GM21390 (cell line): Measurements from ENCODE around the gene TSPO.

Experiments used
- ATAC-seq: cut with Tn5 transposase; IDR thresholded peaks from one replicate; pipeline ENCODE4 v1.9.1; 2021; ENCODE audit not compliant: unreplicated experiment

TSPO gene

DNA sequence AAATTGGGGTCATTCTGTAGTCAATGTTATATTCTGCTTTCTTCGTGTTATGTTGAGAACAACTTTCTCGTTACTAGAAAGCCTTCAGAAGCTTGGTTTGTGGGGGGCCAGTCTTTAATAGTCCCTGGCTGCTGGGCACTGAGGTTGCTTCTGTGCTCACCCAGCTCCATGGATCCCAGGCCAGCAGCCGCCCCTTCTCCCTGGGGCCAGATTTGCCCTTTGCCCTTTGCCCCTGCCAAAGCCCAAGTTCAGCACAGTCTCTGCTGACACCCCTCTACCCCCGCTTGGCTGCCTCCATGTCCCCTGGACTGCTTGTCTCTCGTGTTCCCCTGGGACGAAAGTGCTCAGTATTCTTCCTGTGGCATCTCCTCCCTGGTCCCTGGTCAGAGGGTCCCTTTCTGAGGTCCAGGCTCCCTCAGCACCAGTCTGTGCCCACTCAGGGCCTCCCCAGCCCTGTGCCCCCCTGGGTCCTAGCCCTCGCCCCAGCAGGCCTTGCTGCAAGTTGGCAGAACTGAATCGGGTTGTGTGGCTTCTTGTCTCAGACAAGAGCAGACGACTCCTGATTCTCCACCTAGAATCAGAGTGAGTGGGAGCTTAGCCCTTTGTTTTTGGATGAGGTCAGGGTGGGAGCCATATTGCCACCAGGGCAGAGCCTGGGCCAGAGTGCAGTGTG is 6.7 kb downstream of the TSPO start:
- ATAC-seq, result no peak

DNA sequence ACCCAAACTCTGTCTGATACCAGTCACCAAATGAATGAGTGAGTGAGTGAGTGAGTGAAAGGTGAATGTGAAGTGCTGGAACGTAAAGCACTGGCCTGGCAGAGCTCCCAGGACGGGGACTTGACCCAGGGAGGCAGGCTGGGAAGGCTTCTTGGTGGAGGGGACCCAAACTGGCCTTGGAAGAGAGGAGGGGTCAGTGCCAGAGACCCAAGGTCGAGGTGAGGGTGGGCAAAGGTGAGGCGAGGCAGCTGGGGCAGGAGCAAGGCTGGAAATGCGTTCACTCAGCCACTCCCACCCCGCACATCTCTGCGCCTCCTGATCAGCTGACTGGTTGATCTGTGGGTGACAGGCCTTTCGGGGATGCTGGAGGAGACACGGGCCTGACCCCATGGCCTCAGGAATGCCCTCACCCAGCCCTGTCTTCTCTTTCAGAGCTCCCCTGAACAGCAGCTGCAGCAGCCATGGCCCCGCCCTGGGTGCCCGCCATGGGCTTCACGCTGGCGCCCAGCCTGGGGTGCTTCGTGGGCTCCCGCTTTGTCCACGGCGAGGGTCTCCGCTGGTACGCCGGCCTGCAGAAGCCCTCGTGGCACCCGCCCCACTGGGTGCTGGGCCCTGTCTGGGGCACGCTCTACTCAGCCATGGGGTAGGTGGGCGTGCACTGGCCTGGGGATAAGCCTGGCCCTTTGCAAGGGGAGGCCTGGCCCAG is 7.6 kb downstream of the TSPO start:
- no peak for ATAC-seq

DNA sequence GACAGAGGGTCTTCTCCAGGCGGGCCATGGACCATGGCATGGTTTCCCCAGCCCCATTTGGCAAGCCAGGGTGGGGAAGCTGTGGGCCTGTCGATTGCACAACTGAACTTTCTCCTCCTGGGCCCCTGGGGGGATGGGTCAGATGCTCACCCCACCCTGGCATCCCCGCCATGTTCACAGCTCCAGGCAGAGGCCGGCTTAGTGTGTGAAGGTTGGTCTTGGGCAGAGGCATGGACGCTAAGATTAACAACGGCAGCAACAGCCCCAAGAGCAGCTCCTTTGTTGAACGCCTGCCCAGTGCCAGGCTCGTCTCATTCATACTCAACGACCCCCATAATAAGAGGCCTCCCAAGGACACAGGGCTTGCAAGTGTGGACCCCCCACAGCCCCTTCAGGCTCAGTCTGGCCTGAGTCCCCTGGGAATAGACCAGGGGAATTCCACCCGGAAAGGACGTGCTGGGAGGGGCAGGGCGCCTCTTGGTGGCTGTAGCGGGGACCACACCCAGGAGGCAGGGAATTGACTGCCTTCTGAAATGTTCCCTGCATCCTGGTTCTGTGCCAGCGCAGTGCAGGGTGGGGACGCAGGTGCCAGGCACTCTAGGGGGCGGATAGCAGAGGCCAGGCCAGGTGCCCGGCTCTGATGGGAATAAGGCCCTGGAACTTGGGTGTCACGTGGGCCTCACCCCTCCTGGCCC is 8.3 kb downstream of the TSPO start:
- no peak for ATAC-seq

DNA sequence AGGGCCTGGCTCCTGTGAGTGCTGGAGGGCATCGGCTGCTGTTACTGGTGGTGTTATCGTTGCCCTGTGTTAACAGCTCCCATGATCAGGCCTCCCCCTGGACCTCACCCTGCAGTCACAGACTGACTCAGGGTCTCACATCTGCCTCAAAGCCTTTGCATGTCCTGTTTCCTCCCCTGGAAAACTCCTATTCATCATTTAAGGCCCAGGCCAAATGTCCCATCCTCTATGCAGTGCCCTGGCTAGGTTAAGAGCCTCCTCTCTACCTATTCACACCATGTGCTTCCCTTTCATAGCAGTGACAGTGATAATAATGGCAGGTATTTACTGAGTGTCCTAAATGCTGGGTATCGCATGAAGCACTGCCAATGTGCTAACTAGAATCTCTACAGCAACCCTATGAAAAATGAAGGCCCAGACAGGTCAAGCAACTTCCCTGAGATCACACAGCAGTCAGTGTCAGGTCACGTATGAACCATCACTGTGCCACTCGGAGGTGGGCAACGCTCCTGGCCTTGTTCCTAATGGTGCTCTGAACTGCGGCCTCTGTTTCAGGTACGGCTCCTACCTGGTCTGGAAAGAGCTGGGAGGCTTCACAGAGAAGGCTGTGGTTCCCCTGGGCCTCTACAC is 9.3 kb downstream of the TSPO start:
- ATAC-seq, result no peak

DNA sequence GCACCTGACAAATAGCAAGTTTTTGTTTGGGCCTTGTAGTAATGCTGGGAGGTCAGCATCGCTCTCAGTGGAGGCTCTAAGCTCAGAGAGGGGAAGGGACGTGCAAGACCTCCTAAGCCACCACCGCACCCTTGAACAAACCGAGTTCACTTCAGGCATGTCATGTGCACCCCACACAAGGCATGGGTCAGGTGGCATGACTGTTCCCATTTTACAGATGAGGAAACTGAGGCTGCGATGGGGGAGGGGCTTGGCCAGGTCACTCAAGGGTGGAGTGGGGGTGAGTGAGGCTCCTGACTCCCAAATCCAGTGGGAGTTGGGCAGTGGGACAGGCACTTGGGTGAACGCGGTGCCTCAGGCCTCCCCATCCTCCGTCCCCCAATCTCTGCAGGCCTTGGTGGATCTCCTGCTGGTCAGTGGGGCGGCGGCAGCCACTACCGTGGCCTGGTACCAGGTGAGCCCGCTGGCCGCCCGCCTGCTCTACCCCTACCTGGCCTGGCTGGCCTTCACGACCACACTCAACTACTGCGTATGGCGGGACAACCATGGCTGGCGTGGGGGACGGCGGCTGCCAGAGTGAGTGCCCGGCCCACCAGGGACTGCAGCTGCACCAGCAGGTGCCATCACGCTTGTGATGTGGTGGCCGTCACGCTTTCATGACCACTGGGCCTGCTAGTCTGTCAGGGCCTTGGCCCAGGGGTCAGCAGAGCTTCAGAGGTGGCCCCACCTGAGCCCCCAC is 11.2 kb downstream of the TSPO start:
- ATAC-seq, result no peak

DNA sequence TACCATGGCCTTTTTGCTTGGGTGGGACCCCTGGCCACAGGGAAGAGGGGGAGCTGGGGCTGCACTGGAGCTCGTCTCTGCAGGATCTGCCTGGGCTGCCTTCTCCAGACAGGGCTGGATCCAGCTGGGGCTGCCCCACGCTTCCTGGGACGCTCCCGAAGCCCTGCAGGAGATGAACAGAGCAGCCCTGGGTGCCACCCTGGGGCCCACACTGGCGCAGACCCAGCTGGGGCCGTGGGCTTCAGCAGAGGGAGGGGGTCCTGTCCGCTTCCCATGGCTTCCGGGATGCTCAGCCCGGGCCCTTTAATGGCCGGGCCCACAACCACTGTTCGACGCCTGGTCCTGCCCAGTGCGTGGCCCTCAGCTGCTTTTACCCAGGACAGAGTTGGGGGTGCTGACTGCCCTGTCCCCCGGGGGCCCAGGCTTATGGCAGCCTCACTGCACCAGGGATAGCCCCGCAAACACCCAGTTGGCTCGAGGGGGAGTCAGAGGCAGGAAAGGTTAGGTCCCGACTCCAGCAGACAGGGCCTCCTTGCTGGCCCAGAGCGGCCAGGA is 12.0 kb downstream of the TSPO start:
- ATAC-seq, result no peak

DNA sequence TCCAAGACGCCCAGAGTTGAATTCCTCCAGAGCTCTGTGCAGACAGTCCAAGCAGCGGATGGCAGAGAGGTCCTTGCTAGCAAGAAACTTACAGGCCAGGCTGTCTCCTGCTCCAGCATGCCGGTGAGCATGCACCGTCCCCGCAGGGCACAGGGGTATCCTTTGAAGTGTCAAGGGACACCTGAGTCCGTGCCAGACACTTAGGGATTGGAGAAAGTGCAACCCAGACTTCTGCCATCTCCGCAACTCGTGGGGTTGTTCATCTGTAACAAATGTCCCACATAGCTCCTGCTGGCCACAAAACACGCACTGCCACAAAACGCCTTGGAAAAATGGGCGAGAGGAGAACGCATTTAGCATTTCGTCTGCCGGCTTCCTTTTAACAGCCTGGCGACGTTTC is 13.3 kb downstream of the TSPO start:
- ATAC-seq, result no peak

DNA sequence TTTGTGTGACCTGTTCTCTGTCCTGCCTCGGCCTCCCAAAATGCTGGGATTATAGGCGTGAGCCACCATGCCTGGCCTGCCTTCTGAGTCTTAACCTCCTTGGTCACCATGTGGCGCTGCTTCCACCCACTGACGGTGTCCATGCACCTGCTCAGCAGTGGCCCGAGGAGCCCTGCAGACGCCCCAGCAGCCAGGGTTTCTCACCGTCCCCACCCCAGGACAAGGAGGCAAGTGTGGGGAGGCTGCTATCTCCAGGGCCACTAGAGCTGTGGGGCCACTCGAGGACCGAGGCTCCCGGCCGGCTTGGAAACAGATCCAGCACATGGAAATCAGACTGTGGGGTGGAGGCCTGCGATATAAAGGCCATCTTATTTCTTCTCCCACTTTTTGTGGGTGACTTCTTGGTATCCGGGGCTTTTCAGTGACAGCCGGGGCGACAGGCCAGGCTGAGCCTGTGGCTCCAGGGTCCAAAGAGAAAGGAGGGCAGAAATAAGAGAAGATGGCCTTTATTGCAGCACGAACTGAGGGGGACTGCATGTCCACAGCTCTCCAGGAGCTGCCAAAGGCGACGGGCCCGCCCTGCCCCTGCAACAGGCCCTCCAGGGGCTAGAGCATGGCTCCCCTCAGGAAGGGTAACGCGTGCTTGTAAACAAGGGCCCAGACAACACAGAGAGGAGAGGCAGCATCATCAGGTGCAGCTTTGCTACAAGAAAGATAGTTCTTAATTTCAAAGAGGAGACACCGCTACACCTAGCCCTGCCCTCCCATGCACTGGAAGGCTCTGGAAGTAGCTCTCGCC is 15.0 kb downstream of the TSPO start:
- ATAC-seq, result no peak

DNA sequence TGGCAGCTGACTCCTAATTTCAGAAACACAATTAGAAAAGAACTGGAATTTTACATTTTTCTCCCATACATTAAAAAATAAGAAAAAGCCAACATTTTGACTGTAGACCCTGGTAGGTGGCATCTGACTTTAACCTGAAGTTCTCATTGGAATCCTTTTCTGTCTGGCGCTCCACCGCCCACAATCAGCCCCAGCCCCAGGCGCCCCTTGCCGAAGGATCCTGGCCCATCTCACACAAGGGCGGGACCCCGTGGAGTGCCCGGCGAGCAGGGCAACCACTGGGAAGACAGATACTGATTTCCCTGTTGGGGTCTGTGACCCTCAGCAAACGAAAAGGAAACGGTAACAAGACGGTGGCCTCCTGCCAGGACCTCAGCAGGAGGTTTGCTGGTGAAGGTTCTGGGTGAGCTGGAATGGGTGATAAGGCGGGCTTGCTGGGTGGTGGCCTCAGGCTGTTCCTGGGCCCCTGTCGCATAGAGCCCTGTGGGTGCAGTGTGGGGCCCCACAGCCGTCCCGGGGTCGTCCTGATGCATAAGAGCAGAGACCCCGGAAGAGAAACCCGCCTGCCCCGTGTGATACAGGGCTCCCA is 15.7 kb downstream of the TSPO start:
- ATAC-seq, result no peak

DNA sequence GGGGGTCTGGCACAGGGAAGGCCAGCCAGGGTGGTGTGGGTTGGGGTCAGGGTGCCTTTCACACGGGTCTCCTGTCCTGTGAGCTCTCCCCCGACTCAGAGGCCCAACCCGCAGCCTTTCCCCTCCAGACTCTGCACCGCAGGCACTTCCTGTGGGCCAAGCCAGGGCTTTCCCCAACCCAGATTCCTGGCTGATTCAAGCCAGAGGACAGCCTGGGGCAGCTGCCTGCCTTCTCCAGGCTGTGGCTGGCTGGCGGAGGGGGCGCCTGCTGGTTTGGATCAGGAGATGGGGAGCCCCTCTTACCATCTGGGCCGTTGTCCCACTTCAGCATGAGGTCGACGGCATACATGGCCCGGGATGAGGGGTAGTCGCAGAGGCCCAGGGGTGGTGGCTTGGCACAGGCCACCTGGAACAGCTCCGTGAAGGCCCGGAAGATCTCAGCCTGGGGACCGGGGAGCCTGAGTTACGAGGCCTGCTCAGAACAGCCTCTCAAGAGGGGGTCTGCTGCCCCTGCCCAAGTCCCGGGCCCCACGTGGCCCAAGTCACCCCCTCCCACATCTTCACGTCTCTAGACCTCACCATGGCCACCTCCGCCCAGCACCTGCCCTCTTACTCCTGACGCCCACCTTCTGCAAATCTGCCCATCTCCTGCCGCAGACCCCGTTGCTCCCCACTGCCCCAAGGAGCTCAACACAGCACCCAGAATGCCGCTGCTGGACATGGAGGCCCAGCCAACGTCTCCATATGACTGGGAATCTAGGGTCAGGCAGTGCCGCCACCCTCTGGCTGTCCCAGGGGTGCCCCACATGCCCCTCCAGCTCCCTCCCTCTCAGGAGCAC is 17.3 kb downstream of the TSPO start:
- ATAC-seq, result no peak

DNA sequence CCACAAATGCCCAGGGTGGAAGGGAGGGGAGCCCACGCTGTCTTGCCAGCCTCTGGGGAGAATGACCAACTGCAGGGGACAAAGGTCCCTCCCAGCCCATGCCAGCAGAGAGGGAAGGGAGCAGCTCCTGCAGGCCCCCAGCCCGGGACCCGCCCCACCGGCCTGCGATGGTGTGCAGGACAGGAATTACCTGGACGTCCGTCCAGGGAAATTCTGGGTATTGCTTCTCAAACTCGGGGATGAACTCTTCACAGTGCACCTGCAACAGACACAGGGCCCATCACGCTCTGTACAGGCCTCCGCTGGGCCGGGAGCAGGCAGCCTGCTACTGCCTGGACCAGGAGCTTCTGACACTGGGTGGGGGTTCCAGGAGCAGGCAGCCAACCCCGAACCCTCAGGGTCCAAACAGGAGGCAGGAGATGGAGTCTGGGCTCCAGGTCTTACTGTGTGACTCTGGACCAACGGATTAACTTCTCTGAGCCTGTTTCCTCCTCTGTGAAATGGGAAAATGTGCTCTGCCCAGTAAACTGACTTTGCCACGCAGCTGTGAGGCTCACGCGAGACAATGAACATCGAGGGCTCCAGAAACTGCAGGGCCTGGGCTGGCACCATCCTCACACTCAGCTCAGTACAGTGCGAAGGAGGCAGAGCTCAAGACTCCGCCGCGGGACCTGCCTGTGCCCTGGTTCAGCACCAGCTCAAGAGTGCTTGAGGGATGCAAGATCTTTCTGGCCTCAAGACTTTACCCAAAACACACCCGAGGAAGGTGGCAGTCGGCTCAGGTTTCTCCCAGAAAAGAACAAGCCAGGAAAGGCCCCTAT is 18.2 kb downstream of the TSPO start:
- ATAC-seq, result no peak

DNA sequence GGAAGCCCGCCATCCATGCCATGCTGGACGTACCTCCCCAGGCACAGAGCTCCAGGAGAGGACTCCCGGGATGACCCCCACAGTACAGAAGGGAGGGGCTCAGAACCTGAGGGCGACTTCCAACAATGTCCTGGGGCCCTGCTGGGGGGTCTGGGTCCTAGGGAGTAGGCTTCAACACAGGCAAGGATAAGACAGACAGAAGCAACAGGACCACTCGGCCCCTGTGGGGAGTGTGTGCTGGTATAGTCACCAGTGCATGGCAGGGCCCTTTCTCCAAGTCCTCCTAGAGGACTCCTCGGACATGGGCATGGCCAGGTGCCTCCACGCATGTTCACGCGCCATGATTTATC is 18.7 kb downstream of the TSPO start:
- ATAC-seq, result no peak

DNA sequence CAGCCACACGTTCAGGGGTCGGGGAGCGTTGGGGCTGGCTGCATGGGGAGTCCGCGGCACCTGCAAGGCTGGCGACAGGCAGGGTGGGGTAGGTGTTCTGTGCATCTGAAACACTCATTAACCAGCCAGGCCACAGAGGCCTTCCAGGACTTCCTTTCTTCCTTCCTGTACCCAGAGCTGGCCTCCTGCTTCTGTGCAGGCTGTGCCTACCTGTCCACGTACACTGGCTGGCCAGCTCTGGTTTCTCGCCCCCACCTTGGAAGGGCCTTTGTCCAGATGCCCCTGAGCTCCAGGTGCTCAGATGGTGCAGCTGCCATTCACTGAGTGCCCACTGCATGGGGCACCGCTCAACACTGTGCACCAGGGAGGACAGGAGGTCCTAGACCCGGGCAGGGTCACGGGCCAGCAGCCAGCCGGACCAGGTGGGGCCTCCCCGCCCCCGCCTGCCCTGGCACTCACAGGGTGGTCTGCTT is 19.7 kb downstream of the TSPO start:
- ATAC-seq, result no peak

DNA sequence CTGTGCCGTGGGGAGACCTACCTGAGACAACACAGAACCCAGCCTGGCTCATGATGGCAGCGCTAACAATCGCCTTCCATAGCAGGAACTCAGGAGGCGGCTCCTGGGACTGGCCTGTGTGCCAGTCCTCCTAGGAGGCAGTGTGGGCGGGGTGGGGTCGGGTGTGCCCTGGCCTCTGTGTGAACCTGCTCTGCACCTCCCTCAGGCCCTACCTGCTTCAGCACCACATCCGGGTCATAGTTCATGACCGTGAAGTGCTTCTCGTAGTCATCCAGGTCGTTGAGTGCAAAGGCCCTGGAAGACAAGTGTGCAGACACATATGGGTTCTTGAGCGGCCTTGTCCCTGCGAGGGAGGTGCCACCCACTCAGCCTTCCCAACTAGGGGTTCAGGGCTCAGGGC is 20.2 kb downstream of the TSPO start:
- no peak for ATAC-seq

DNA sequence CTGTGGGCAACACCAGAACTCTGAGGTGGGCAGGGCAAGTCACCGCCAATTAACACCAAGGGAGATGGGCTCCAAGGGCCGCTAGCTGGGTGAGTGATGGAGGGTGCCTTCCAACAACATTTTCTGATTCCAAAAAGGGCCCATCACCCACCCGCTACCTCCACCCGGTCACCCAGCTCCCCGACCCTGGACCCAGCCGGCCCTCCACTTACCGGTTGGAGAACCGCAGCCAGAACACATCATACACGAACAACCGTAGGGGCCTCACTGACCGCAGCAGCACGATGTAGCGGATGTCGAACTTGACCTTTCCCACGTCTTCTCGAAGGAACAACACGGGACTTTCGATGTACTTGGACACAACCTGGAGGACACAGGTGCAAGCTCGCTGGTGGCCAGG is 20.8 kb downstream of the TSPO start:
- no peak for ATAC-seq

DNA sequence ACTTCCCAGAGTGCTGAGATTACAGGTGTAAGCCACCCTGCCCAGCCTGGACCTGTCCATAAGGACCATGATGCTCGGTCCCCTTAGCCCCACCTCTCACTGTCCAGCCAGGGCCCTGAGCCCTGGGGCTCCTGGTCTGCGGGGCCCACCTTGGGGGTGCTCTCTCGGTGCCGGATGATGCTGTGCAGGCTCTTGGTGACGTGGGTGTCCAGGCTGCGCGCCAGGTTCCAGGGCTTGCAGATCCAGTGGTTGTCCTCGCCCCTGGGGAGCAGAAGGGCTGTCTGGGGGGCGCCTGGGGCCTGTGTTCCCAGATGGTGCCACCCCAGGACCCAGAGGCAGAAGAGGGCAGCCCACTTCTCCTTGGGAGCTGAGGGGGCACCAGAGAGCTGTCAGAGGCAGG is 22.2 kb downstream of the TSPO start:
- no peak for ATAC-seq

DNA sequence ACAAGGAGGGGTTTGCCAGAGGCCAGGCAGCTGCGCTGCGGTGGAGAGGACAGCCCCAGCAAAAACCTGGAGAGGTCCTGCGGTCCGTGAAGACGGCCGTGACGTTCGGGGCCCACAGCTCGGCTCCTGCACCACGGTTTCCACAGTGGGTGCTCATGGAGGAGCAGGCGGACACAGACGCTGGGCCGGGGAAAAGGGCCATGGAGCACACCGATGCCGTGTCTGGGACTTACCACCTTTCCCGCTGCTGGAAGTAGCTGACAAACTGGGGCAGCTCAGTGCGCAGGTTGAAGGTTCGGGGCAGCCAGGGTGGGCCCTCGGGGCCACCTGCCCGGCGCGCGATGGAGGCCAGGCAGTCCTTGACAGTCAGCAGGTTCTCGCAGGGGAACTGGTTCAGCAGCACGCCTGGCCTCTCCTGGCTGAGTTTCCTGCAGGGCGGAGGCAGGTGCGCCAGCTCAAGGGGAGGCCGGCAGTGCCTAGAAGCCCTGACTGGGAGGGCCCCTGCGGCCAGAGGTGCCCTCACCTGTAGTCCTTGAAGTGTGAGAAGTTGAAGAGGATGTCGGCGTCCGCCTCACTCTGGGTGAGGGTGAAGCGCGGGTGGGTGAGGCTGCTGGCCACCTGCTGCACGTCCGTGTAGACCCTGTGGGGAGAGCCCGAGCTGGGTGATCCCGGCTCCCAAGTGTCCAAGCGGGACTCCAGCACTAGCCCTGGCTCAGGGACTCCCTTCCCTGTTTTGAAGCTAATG is 22.8 kb downstream of the TSPO start:
- no peak for ATAC-seq
